ENCODE measurements around the gene DNASE2B.

Gene DNASE2B

DNA sequence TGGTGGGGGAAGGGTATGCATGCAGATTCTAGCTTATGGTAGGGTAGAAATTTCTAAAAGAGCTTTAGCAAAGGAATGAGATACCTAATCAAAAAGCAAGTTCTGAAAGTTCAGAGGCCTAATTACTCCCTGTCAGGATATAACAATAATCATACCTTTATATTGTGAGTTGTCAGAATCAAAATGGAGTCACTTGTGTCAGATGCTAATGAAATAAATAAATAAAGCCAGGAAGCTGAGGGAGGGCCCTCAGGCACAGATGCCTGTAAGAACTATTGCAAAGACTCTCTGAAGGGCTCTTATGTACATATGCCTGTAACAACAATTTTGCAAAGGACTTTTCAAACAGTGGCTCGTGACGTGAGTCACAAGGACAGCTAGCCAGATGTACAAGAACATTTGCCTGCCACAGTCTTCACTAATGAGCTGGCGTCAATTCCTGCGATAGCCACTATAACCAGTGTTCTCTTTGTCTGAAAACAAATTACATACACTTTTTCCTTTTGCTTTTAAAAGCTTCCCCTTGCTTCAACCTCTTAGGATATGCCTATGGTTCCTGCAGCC is 27.4 kb upstream of the DNASE2B start:
- no peak overlapping the region for H3K4me3 ChIP-seq (ENCODE audit: low read depth, low read length)
- peak; percentile 75 for DNase-seq (ENCODE audit: low read depth)

DNA sequence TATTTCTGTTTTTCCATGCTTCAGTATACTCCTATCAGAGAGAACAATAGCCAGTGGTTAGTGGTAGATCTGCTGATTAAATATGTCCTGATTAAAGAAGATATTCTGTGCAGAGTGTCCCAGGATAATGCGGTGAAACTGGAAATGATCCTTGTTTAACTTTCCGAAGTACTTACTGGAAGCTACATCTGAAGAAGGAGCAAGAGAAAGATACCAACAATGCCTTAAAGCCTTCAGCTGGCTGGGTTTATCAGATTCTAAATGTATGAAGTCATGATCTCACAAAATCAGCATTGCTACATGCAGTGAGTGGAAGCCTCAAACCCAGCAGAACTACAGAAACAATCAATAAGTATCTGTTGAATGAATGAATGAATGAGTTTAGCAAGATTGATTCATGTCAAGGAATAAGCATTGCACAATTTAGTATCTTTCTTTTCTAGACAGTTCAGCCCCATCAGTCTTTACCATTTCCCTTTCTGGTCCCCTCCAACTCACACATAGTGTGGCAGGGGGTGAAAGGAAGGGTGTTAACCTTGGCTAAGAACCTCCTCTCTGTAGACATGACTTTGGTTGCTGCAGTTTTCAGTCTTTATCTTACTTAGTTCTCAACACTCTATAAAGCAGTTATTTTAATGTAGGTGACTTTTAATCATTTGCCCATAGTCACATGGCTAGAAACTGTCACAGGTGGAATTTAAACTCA is 24.7 kb upstream of the DNASE2B start:
- no peak overlapping the region for H3K4me3 ChIP-seq (ENCODE audit: low read depth, low read length)
- no peak for DNase-seq (ENCODE audit: low read depth)

DNA sequence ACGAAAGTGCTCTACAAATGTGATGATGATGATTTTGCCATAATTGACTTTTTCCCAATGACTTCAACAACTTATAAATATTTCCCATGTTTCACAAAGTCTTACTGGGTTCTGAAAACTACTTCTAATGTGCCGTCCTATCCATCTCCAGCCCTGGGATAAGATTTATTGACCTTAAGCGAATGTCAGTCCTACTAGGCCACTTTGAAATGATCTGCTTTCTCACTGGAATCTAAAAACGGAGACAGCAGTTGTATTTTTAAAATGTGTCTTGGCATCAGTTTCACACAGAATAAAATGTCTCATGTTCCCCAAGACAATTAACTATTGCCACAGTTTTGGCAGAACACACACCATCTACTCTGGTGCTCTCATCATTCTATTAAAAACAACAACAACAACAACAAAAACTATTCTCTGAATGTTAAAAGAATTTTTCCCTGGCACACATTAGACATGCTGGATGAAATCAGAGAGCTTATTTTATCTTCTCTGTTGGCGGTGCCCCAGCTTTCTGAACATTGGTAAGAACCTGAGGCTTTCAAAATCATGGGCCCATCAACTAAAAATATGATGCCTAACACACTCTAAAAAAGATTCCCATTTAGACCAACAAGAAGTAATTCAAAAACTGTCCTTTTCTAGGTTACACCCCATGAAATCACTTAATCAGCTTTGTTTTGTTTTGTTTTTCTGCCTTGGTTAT is 23.1 kb upstream of the DNASE2B start:
- no peak overlapping the region for H3K4me3 ChIP-seq (ENCODE audit: low read depth, low read length)
- no peak for DNase-seq (ENCODE audit: low read depth)

DNA sequence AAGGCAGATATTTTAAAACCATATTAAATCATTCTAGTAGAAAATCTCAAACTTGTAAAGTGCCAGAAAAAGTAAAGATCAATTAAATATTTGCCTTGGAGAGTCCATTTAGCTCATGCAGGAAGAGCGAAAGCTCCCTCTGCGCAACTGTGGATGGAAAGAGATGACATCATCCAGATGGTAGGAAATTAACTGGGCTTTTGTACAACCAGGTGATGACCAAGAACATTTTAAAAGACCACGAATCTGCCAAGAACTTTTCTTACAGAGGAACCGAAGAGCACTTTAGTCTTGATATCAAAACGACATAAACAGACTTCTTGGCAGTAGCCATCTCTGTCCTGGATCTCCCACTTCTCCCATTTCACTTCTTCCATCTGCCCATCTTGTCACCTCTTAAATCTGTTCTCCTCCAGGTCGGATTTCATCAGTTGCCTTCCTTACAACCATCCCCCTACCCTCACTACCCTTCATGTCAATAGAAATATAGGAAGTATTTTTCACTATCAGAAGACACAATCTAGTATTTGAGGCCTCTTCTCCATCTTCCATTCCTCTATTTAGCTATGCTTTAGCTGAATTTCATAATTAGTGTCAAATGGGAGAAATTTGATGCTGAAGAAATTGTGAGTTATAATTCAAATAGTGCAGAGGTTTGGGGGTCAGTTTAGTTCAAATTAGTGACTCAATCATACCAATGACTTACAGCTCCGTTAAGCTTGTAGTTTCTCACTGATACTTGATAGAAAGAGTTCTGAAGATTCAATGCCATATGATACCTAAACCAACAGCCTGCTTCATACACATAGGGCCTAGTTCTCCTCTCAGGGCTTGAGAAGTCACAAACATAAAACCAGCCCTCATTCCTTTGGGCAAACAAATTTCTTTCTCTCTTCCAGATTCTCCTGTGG is 22.0 kb upstream of the DNASE2B start:
- no peak for DNase-seq (ENCODE audit: low read depth)
- H3K4me3 ChIP-seq (ENCODE audit: low read depth, low read length) = no peak overlapping the region

DNA sequence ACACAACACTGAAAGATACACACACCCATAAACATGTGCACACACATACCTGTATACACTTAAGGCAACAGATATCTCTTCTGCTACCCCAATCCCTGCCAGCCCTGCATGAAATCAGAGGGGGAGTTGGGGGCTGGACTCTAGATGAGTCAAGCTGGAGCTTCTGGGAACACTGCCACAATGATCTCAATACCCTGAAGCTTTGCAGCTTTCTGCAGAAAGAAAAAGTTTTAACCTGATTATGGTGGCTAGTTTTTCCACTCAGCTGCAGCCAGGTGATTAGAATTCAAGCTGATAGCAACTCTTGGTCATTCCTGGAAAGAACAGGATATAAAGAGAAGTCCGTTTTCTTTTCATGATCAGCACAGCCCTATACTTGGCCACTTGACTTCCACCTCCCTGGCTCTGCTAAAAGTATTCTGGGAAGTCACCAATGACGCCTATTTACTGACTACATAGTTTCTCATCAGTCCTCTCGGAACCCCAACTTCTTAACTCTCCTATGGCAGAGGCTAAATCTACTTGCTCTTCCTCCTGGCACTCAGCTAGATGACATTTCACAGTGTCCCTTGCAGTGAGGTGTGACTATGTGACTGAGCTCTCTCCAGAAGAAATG is 20.7 kb upstream of the DNASE2B start:
- no peak overlapping the region for H3K4me3 ChIP-seq (ENCODE audit: low read depth, low read length)
- peak; percentile 62 for DNase-seq (ENCODE audit: low read depth)

DNA sequence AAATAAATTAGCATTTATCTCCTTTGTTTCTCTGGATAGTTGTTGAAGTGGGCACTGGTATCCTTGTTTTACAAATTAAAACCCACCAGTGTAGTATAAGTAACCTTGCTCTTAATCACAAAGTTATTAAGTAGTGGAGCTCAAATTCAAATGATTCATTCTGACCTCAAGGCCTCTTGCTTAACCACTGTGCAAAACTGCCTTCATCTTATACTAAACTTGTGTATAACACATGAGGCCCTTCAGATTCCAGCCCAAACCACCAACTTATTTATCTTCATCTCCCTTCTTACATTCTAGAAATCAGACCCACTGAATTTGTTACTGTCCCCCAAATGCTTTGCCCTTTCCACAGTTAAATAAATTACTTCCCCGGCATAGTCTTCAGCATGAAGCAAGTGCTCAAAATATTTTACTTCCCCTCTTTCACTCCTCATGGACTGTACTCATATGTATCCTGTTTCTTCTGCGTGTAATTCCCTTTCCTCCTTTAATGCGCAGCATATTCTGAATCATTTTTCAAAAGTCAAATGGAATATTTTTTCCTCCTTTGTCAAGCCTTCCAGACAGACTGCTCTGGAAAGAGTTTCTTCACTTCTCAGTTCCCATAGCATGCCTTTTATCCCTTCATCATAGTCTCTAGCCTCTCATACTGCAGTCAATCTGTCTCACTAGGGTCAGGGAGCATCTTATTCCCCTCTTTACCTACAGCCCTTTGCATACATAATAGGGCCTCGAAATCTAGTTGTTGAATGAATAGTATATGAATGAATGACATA is 19.0 kb upstream of the DNASE2B start:
- H3K4me3 ChIP-seq (ENCODE audit: low read depth, low read length) = no peak overlapping the region
- peak; percentile 62 for DNase-seq (ENCODE audit: low read depth)

DNA sequence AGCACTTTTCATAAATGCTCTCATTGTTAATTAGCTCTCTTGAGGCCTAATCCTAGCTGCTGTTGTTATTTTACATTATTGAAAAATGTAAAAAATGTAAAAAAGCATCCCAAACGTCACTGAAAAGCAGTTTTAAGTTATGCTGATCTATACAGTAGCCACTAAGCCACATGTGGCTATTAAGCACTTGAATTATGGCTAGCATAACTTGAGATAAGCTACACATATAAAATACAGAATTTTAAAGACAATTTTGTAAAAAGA is 18.4 kb upstream of the DNASE2B start:
- H3K4me3 ChIP-seq (ENCODE audit: low read depth, low read length) = no peak overlapping the region
- DNase-seq (ENCODE audit: low read depth) = no peak

DNA sequence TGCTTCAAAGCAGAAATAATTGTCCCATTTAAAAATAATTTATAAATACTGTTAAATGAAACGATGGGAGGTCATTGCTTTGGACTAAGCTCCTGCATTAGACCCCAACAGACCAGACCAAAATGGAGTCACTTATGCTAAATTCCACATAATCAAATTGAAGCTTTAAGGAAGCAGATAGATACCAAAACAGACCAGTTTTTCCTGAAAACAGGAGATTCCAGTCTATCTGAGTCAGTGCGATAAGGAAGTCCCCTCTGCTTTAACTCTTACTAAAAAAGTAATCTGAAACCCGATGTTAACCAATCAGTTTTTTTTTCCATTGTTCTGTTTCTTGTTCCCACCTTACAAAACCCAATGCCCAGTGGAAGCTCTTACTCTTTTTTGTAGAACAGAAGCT is 16.2 kb upstream of the DNASE2B start:
- H3K4me3 ChIP-seq (ENCODE audit: low read depth, low read length) = no peak overlapping the region
- no peak for DNase-seq (ENCODE audit: low read depth)

DNA sequence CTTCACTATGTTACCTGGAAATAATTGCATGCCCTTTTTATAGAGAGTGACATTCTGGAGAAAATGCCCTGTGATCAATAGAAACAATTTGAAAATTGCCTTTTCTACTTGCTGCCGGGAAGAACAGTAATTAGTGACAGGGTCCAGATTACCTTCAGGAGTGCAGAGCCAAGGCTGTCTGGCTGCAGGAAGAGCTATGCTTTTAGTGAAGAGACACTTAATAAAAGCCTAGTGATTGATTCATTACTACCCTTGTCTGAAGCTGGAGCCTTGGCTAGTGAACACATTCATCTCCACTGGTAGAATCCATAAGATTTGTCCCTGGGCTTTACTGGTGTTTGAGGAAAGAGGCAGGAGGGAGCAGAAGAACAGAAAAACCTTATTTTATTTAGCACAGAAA is 12.9 kb upstream of the DNASE2B start:
- DNase-seq (ENCODE audit: low read depth) = no peak
- H3K4me3 ChIP-seq (ENCODE audit: low read depth, low read length) = no peak overlapping the region

DNA sequence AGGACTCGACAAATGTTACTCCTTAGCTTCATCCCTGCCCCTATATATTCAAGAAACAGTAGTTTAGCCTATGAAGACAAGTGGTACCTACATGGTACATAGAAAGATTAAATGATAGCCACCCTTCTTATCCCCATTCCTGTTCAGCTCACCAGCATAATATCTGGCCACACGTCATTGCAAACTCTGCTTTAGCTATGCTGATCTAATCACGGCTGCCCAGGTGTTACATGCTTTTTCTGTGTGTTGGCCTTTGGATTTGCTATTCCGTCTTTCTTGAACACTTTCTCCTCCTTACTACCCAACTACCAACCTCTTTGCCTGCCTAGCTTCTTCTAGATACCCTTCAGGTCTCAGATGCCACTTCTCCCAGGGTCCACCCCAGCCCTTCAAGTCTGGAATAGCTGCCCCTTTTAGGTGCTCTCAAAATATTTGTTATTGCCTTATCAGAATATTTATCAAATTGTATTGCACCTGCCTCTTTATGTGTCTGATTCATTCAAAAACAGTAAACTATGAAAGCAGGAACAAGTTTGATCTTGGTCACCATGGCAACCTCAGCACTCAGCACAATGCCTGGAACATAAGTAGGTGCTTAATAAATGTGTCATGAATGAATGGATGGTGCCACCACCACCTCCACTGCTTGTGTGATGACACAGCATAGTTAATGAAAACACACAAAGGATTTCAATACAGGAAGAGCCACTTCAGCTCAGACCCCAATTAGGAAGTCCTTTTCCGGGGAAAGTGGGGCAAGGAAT is 11.4 kb upstream of the DNASE2B start:
- no peak for DNase-seq (ENCODE audit: low read depth)
- no peak overlapping the region for H3K4me3 ChIP-seq (ENCODE audit: low read depth, low read length)

DNA sequence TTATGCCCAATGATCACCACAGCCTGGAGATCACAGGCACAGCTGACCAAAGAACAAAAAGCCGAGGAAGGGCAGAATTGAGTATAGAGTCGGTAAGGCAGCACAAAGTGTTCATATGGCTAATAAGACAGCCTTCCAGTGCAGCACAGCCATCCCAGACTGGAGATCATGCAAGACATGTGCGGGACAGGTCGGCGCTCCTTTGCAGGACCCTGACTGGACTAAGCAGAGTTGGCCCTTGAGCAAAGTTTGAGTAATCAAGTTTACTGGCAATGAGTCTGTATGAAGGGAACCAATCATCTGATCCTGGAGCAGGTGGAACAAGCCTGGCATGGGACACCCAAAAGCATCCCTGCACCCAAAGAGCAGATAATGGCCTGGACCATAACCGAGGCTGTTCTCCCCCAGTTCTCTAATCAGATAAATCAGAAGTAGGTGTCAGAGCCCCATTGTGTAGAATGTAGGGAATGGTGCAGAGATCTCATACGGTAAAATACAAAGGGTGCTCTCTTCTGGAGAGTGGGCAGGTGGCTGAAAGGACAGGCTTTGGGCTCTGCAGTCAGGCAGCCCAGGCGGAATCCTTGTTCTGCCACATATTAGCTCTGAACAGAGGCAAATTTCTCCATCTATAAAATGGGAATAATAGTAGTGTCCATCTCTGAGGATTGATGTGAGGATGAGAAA is 10.7 kb upstream of the DNASE2B start:
- no peak overlapping the region for H3K4me3 ChIP-seq (ENCODE audit: low read depth, low read length)
- DNase-seq (ENCODE audit: low read depth) = no peak

DNA sequence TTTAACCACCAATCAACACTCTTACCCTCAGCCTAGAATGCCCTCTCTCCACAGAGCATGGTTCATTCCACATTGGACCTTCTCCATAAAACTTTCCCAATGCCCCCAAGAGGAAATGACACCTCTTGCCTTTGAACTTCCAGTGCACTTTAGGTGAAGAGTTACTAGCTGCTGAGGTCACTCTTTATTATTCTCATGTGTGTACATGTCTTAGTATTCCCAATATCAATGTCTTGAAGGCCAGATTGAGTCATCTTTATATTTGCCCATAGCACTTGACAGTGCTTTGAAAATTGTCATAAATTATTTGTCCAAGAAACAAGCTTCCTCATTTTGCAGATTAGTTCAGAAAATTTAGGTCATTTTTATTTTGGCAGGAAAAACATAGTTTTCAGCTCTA is 8.1 kb upstream of the DNASE2B start:
- no peak for DNase-seq (ENCODE audit: low read depth)
- no peak overlapping the region for H3K4me3 ChIP-seq (ENCODE audit: low read depth, low read length)

DNA sequence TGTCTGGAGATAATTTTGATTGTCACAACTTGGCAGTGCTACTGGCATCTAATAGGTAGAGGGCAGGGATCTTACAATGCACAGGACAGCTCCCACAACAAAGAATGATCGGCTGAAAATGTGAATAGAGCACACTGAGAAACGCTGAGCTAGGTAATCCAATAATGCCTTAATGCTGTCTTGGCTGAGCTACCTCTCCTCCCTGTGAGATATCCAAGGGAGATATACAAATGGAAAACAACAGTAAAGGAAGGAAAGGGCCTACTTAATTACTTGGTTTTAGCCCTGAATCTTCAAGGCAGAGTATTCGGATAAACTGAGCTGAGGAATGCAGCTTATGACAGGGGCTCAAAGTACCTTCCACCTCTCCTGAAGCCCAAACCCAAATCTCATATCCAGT is 2.9 kb downstream of the DNASE2B start:
- DNase-seq (ENCODE audit: low read depth) = no peak
- H3K4me3 ChIP-seq (ENCODE audit: low read depth, low read length) = no peak overlapping the region

DNA sequence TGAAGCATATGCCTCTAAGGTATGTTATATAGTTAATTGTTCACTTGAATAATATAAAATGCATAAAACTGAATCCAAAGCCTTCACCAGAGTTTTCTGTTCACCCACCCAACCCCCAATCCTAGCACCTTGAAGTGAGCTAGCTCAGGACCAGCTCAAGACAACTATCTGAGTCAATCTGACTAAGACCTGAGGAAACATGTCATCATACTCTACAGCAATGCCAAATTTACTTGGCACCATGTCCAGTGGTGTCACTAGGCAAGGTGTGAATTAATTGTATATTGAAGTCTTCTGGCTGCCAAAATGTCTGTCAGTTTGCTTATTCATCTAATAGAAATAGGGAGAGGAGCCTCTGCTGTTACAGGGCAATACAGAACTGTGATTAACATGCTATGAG is 3.8 kb downstream of the DNASE2B start:
- H3K4me3 ChIP-seq (ENCODE audit: low read depth, low read length) = no peak overlapping the region
- DNase-seq (ENCODE audit: low read depth) = no peak

DNA sequence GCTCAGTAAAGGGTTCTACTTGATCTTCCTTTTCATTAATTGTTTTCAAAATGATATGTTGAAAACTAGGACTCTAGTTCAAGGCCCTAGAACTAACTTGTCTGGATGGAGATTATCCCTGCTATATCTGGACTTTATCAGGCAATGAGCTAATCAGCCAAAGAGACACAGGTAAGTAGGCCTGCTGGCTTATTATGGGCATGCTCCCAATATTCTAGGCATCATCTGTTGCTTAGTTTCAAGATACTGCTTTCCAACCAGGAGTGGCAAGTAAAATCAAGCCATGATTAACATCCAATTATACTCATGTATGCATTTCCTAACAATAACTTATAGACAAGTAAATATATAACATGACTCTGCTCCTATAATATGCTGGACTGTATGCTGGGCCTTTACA is 4.2 kb downstream of the DNASE2B start:
- DNase-seq (ENCODE audit: low read depth) = no peak
- no peak overlapping the region for H3K4me3 ChIP-seq (ENCODE audit: low read depth, low read length)

DNA sequence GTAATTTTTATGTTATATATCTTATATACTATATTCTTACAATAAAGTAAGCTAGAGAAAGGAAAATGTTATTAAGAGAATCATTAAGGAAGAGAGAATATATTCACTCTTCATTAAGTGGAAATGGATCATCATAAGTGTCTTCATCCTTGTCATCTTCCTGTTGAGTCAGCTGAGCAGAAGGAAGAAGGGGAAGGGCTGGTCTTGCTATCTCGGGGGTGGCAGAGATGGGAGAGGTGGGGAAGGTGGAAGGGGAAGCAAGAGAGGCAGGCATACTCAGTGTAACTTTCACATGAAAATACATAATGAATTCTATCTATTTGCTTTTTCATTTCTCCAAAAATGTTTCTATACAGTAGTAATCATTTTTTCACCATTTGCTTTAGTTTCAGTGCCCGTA is 5.1 kb downstream of the DNASE2B start:
- no peak overlapping the region for H3K4me3 ChIP-seq (ENCODE audit: low read depth, low read length)
- no peak for DNase-seq (ENCODE audit: low read depth)

DNA sequence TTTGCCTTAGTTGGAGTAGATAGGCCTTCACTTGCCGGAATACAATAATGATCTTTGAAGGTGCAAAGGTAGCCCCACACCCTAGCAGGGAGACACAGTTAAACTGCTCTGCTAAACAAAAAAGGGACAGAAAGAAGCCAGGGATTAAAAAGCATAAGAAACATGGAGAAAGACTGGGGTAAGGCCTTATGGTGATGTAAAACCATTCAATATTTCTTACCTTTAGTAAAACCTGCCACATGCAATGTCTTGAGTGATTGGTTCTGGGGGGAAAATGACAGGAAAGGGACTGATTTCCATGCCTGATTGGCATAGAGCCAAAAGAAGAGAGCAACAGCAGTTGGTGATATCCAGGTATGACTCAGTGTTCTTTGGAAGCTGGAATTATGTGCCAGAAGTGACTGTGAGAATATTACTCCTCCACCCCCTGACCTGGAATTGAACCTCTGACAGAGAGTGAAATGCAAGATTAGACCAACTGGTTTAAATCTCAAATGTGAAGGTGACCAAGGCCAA is 8.1 kb downstream of the DNASE2B start:
- DNase-seq (ENCODE audit: low read depth) = no peak
- no peak overlapping the region for H3K4me3 ChIP-seq (ENCODE audit: low read depth, low read length)

DNA sequence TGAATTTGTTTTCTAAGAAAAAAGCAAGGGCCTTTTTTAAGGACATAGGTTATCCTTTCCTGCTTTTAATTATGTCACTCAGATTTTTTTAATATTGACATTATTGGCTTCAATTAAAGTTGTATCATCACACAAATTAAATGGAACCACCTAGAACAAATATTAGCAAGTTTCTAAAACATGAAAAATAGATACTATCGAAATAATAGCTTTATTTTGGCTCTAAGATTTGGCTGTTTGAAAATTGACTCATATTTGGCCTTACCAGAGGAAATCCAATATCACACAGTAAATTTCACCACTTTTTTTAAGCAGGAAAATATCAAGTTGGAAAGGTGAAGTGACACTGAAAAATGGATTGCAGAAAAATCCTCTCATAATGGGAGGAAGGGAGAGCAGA is 9.2 kb downstream of the DNASE2B start:
- DNase-seq (ENCODE audit: low read depth) = no peak
- H3K4me3 ChIP-seq (ENCODE audit: low read depth, low read length) = no peak overlapping the region

Measured in skeletal muscle cell (primary cell).